Measurements from ENCODE around the gene TLE7.

Gene TLE7

GRCh38 chr16:71472051-71472450 lies 30.2 kb upstream of the TLE7 start:
- no peaks in the 10 kb centered on the region for H3K27me3 Mint-ChIP-seq (ENCODE audit: low read depth, poor library complexity)
- H3K9me3 Mint-ChIP-seq, result no peaks in the 10 kb centered on the region
- TF ChIP-seq, protein P1, sequence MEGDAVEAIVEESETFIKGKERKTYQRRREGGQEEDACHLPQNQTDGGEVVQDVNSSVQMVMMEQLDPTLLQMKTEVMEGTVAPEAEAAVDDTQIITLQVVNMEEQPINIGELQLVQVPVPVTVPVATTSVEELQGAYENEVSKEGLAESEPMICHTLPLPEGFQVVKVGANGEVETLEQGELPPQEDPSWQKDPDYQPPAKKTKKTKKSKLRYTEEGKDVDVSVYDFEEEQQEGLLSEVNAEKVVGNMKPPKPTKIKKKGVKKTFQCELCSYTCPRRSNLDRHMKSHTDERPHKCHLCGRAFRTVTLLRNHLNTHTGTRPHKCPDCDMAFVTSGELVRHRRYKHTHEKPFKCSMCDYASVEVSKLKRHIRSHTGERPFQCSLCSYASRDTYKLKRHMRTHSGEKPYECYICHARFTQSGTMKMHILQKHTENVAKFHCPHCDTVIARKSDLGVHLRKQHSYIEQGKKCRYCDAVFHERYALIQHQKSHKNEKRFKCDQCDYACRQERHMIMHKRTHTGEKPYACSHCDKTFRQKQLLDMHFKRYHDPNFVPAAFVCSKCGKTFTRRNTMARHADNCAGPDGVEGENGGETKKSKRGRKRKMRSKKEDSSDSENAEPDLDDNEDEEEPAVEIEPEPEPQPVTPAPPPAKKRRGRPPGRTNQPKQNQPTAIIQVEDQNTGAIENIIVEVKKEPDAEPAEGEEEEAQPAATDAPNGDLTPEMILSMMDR (IDR thresholded peaks at IDR 0.05), result no peak
- no peaks in the 10 kb centered on the region for H3K4me1 Mint-ChIP-seq
- no peak overlapping the region for H3K4me3 Mint-ChIP-seq
- no peak overlapping the region for H3K27ac Mint-ChIP-seq
- no peak for DNase-seq
- peaks cover 12% of the 10 kb centered on the region for H3K36me3 Mint-ChIP-seq (ENCODE audit: low read depth)

GRCh38 chr16:71467810-71468209 lies 26.0 kb upstream of the TLE7 start:
- Mint-ChIP-seq H3K36me3 (ENCODE audit: low read depth) (no peaks in the 10 kb centered on the region), H3K27ac (no peak overlapping the region), H3K9me3 (no peaks in the 10 kb centered on the region), H3K4me3 (no peak overlapping the region), H3K27me3 (ENCODE audit: low read depth, poor library complexity) (peaks cover 4% of the 10 kb centered on the region), H3K4me1 (peaks cover 6% of the 10 kb centered on the region)
- TF ChIP-seq, protein P1 (IDR thresholded peaks at IDR 0.05), result no peak
- DNase-seq, result peak; percentile 83

DNA sequence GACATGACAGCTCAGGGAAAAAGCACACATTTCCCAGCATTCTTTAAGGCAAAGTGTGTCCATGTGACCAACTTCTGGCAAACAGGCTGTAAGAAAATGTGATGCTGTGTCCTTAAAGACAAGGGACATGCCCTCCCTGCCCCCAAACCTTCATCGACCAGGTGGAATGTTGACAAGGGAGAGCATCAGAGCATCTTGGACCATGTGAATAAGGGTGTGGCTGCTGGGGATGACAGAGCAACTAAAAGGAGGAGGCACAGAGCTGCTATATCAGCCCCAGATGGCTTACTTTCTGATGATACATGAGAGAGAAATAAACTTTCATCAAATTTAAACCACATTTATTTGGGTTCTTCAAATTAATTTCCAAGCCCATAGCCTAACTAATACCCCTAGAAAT lies 22.4 kb upstream of the TLE7 start:
- Mint-ChIP-seq H3K36me3 (ENCODE audit: low read depth) (no peaks in the 10 kb centered on the region), H3K27ac (no peak overlapping the region), H3K4me1 (peaks cover 34% of the 10 kb centered on the region), H3K9me3 (no peaks in the 10 kb centered on the region), H3K4me3 (no peak overlapping the region), H3K27me3 (ENCODE audit: low read depth, poor library complexity) (peaks cover 7% of the 10 kb centered on the region)
- TF ChIP-seq, protein P1 (IDR thresholded peaks at IDR 0.05), result no peak
- no peak for DNase-seq

GRCh38 chr16:71461686-71462648 lies 20.1 kb upstream of the TLE7 start, which contains the start of gene ZNF23:
TSS of gene ZNF23 (minus strand) at chr16:71462247. CDS start at chr16:71456796, 5,451 bp downstream.
- peaks cover 7% of the 10 kb centered on the region for H3K27me3 Mint-ChIP-seq (ENCODE audit: low read depth, poor library complexity)
- TF ChIP-seq, protein P1 (IDR thresholded peaks at IDR 0.05), result no peak
- peaks cover 34% of the 10 kb centered on the region for H3K4me1 Mint-ChIP-seq
- peaks cover 4% of the 10 kb centered on the region for H3K36me3 Mint-ChIP-seq (ENCODE audit: low read depth)
- H3K9me3 Mint-ChIP-seq, result no peaks in the 10 kb centered on the region
- peak; percentile 86 for DNase-seq
- H3K27ac Mint-ChIP-seq, result peak within 1 kb of the TSS; percentile 88
- peak within 1 kb of the TSS; percentile 98 for H3K4me3 Mint-ChIP-seq

DNA sequence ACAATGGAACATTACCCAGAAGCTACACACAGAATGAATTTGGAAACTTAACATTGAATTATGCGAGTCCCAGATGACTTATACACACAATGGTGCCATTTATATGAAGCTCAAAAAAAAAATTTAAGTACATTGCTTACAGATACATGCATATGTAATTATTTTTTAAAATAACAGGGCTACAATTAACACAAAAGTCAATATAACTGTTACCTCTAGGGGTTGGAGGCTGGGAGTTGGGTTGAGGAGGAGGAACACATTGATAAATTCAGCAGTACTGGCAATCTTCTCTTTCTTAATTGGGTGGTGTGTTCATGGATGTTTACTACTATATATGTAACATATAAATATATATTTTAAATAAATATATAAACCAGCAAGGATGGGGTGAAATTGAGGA lies 19.1 kb upstream of the TLE7 start:
- no peaks in the 10 kb centered on the region for H3K9me3 Mint-ChIP-seq
- H3K4me3 Mint-ChIP-seq, result peak overlapping the region; percentile 98
- H3K27ac Mint-ChIP-seq, result no peak overlapping the region
- H3K4me1 Mint-ChIP-seq, result peaks cover 34% of the 10 kb centered on the region
- no peak for DNase-seq
- H3K36me3 Mint-ChIP-seq (ENCODE audit: low read depth), result peaks cover 12% of the 10 kb centered on the region
- TF ChIP-seq, protein P1 (IDR thresholded peaks at IDR 0.05), result no peak
- H3K27me3 Mint-ChIP-seq (ENCODE audit: low read depth, poor library complexity), result peaks cover 7% of the 10 kb centered on the region

Measured in nephron progenitor cell (in vitro differentiated cells).